T-helper 22 cell (primary cell): ENCODE results near the gene PROC.
A peak's percentile ranks its signal among the peaks of the same experiment; 100 is the strongest.

Experiments
- DNase-seq: peaks from one replicate; pipeline ENCODE4 v3.0.0-alpha.2; 2020; ENCODE audit warnings: low read depth

Gene PROC

GRCh38 chr2:127418300-127419111, at the start of gene PROC:
Gene PROC (plus strand): TSS chr2:127418427. CDS start chr2:127419943, 1,516 bp downstream.
- DNase-seq = no peak

- DNase-seq = no peak
Observed at GRCh38 chr2:127370010-127370409, 48.2 kb upstream of the PROC start.

GRCh38 chr2:127371037-127371436, 47.2 kb upstream of the PROC start:
- no peak for DNase-seq

GRCh38 chr2:127373362-127374083, 44.7 kb upstream of the PROC start:
- DNase-seq = no peak

- no peak for DNase-seq
Observed at GRCh38 chr2:127376257-127376656, 42.0 kb upstream of the PROC start.

GRCh38 chr2:127377262-127377661, 41.0 kb upstream of the PROC start:
- DNase-seq = no peak

GRCh38 chr2:127378720-127379119, 39.5 kb upstream of the PROC start:
- no peak for DNase-seq

- DNase-seq = no peak
Observed at GRCh38 chr2:127379712-127380355, 38.4 kb upstream of the PROC start.

GRCh38 chr2:127381762-127382161, 36.5 kb upstream of the PROC start:
- DNase-seq = no peak

- no peak for DNase-seq
Observed at GRCh38 chr2:127382831-127383230, 35.4 kb upstream of the PROC start.

GRCh38 chr2:127384529-127384928, 33.7 kb upstream of the PROC start:
- DNase-seq = no peak

GRCh38 chr2:127386246-127386645, 32.0 kb upstream of the PROC start:
- no peak for DNase-seq

GRCh38 chr2:127386764-127387654, 31.2 kb upstream of the PROC start:
- DNase-seq = peak; percentile 74

GRCh38 chr2:127387655-127388422, 30.4 kb upstream of the PROC start, which contains the start of gene MAP3K2:
Gene MAP3K2 (minus strand): TSS chr2:127387975. CDS start chr2:127343129, 44,846 bp downstream.
- peak; percentile 91 for DNase-seq

GRCh38 chr2:127388423-127389164, 29.6 kb upstream of the PROC start:
- DNase-seq = no peak

- DNase-seq = peak; percentile 12
Observed at GRCh38 chr2:127389778-127390435, 28.3 kb upstream of the PROC start.

GRCh38 chr2:127392133-127392827, 25.9 kb upstream of the PROC start:
- no peak for DNase-seq

- DNase-seq = no peak
Observed at GRCh38 chr2:127392828-127393578, 25.2 kb upstream of the PROC start.
